MV-4-11 (cell line): ENCODE results near the gene SNX32.

Experiments
- DNase-seq: peaks from one replicate; lab custom pipeline; 2025; lab: John Stamatoyannopoulos, UW

Gene SNX32

GRCh38 chr11:65833297-65834030 lies at the start of gene SNX32:
TSS of gene SNX32 (plus strand) at chr11:65833963. CDS start at chr11:65834066, 103 bp downstream.
- DNase-seq, result peak; percentile 94

GRCh38 chr11:65785319-65786007 lies 48.3 kb upstream of the SNX32 start:
- no peak for DNase-seq

- DNase-seq, result no peak
These were observed 47.6 kb upstream of the SNX32 start for GRCh38 chr11:65786008-65786785.

GRCh38 chr11:65786786-65787636 lies 46.8 kb upstream of the SNX32 start, which contains the start of gene OVOL1:
TSS of gene OVOL1 (plus strand) at chr11:65787063. CDS start at chr11:65787374, 311 bp downstream.
- DNase-seq, result no peak

GRCh38 chr11:65787649-65788622 lies 45.8 kb upstream of the SNX32 start:
- no peak for DNase-seq

GRCh38 chr11:65788821-65789220 lies 44.9 kb upstream of the SNX32 start:
- DNase-seq, result no peak

- DNase-seq, result no peak
These were observed 44.3 kb upstream of the SNX32 start for GRCh38 chr11:65789230-65790103.

GRCh38 chr11:65790104-65790901 lies 43.5 kb upstream of the SNX32 start:
- no peak for DNase-seq

- DNase-seq, result no peak
These were observed 42.7 kb upstream of the SNX32 start for GRCh38 chr11:65790902-65791650.

GRCh38 chr11:65791719-65792213 lies 42.0 kb upstream of the SNX32 start:
- DNase-seq, result peak; percentile 84

- DNase-seq, result no peak
These were observed 41.3 kb upstream of the SNX32 start for GRCh38 chr11:65792456-65792855.

- DNase-seq, result no peak
These were observed 40.6 kb upstream of the SNX32 start for GRCh38 chr11:65793144-65793581.

GRCh38 chr11:65793625-65794400 lies 40.0 kb upstream of the SNX32 start:
- DNase-seq, result no peak

GRCh38 chr11:65794570-65795510 lies 38.9 kb upstream of the SNX32 start:
- no peak for DNase-seq

- no peak for DNase-seq
These were observed 36.8 kb upstream of the SNX32 start for GRCh38 chr11:65796726-65797601.
